Pulmonary artery endothelial cell (primary cell): ENCODE results near the gene ATOSB. TPM values are rescaled to one million over a fixed set of nuclear protein-coding genes. Genes with fewer than 3 reads are reported as not detected.

Experiments used
- DNase-seq: peaks from one replicate; pipeline ENCODE4 v3.0.0-alpha.2; 2011; ENCODE audit warnings: low read depth, low spot score
- total RNA-seq: library from RNA; depleted of rRNA; stranded (reverse); fragments of >200 nt; gene quantifications from 2 replicates; pipeline ENCODE4 v1.2.3, GENCODE V29; 2014

The ATOSB gene
- total RNA-seq, 1 donor from 2014 or later: 19.7 TPM

GRCh38 chr9:35114113-35114839 lies 1.4 kb downstream of the ATOSB start:
- DNase-seq: peak; percentile 87

DNA sequence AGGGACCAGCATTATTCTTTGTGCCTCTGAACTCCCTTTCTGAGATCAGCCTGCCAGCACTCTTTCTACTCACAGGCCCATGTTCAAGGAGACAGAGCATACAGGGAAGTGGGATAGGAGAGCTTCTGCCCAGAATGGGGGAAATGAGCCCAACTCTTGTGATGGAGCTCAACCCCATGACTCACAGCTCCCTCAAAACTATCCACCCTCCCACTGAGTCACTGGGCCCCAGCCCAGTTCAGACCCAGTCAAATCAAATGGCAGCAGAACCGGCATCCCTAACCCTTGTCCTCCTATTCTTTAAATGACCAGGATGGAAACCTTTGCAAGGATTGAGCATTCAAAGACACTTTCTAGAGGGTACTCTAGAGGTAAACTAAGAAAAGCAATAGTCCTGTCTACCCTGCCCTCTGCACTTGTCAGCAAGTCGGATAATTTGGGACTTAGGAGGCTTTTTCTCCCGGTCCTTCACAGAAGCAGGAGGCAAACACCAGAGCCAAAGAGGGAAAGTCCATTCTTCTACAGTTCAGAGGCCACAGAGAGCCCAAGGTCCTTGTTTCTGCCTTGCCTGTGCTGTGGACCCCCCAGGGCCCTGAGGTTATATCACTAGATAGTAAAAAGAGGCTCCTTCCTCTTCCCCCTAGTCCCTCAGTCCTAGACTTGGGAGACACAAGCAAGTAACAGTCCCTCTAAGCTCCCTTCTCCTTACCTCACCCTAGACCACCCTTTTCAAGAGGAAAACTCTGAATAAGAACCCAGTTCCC lies 3.2 kb downstream of the ATOSB start:
- no peak for DNase-seq

DNA sequence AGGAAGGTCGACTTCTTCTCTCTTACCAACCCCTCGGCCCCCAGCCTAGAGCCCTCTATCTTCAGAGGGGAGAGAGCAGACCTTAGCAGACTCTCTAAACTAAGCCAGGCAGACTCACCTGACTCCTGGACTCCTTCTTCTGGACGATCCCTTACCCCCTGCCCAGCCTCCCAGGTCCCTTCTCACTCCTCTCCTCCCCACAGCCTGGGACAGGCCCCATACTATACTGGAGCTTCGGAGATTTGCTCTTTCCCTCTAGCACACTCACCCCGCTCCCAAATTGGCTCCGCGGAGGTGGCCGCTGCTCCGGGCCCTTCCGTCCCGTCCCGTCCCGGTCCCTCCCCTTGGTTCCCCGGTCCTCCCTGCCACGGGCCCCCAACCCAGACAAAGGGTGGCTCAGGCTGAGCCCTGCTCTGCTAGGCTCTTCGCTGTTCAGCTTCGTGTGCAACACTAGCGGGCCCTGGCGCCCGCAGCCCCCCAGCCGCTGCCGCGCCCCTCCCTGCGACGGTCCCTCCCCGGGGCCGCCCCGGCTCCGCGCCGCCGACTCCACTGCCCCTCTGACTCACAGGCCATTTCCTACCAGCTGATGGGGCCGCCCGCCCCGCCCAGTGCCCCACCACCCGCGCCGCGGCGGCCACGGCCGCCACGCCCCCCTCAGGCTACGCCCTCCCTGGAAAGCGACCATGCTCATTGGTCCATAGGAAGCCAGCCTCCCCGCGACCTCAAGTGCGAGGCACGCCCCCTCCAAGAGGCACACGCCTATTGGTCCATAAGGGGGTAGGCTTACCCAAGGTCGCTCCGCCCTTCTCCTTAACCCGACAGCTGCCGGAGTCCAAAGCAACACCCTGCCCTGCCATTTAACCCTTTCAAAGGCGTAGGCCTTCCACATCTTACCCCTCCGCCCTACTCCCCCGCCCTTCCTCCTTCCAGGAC lies 4.4 kb downstream of the ATOSB start:
- DNase-seq: peak; percentile 97

DNA sequence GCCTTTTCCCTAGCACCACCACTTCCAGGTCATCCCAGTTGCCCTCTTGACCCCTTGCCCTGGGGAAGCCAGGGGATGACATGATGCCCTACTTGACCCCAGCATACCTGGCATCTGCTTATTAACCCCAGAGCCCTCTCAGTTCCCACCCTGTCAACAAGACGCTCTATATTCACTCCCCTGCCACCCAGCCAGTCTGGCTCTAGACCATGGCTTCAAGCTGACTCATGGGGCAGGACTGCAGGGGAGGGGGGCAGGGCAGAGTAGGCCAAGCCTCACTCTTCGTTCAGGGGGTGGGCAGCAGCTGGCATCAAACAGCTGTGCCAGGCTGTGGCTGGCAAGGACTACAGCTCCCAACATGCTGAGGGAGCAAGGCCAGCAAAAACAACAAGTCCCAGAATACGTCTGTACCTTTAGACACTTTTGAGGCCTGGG lies 5.3 kb downstream of the ATOSB start:
- DNase-seq: no peak

GRCh38 chr9:35108946-35109575 lies 6.6 kb downstream of the ATOSB start:
- DNase-seq: no peak

DNA sequence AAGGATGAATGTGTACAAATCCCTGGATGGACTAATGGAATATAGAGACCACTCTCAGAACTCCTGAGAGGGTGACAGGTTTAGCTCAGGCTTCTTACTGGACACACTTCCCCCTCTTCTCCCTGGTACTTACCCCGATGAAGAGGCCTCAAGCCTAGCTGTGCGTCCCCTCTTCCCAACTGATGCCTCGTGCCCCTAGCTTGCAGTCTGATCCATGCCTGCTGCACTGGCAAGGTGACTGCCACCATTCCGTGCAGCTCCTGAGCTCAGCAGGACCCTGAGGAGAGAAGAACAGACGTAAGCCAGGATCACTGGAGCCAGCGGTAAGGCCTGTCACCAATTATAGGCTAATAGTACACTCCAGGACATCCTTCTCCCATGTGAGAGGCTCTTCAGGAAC lies 7.2 kb downstream of the ATOSB start:
- no peak for DNase-seq

DNA sequence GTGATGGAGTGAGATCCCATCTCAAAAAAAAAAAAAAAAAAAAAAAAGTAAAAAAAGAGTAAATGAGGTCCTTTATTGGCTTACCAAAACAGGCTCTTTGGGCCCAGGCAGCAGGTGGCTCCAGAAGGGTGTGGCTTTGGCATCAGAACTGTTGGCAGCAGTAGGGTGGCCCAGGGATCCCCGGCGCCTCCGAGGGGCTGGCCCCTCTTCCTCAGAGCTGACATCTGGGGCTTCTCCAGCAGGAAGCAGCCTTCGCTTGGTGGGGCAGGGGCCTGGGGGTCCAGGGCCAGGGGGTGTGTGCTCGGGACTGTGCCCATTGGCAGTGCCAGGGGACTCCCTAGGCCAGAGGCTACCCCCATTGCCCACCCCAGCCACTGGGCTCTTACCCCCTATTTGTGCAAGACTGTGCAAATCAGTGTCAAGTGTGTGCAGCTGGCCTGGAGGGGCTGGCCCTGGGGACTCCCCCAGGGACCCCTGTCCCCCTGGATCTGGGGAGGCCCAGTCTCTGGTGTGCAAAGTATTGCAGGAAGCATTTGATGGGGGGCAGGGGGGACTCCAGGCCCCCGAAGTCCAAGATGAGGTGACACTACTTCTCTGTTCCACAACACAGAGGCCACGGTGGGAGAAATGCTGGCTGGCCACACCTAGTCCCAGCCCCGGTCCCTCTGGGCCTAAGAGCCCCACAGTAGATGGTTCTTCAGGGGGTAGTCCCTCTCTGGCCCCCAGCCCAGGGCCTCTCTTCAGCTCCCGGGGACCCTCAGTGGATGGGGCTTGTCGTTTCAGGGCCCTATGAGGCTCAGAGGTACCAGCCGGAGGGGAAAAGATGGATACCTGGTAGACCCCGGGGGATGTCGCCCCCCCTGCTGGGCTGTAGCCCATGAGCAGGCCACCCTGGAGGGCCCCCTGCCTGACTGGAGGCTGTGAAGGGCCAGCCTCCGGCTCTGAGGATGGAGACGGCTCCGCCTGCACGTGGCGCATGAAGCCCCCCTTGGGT lies 8.1 kb downstream of the ATOSB start:
- no peak for DNase-seq

DNA sequence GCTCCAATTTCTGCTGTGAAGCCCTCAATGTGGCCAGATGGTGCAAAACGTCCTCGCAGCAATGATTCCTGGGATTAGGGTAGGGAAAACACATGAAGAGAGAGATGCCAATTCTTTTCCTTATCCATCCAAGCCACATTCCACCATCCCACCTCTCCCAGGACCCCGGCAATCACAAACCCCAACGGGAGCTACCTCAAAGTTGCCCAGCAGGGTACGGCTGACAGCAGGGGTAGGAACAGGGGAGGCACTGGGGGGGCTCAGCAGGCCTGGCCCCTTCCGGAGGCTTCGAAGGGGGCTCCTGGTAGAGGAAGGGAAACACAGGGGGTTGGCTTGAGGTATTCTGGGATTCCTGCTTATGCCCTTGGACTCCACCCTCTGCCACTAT lies 9.3 kb downstream of the ATOSB start:
- no peak for DNase-seq

- DNase-seq: no peak
Measured at GRCh38 chr9:35105571-35106342, 9.9 kb downstream of the ATOSB start.

DNA sequence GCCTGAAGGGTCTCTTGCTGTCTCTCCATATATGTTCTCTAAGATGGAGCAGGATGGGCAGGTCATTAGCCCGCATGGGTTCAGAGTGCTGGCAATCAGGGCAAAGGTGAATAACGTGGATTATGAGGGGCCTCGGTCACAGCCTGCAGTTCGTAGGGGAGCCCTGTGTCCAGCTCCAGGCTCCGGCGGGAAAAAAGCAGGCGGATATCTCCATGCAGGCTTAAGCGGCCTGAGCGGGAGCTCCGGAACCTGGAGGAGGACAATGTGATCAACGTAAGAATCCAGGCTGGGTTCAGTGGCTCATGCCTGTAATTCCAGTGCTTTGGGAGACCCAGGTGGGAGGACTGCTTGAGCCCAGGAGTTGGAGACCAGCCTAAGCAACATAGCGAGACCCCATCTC lies 10.5 kb downstream of the ATOSB start:
- no peak for DNase-seq

DNA sequence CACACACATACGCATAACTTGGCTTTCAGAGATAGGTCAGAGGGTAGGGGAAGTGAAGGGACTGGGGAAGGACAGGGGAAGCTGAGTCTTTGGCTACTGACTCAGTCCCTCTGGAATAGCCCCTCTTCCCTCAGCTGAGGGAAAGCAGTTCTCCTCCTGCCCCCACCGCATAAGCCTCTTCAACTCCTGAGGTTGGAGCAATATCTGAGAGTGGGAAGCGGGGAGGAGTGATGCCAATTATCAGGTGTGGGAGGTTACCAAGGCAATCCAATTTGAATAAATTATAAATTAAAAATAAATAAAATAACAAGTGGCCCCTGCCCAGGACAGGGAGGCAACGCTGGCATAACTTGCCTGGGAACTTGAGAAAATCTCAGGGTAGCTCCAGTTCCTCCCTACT lies 11.1 kb downstream of the ATOSB start:
- no peak for DNase-seq

DNA sequence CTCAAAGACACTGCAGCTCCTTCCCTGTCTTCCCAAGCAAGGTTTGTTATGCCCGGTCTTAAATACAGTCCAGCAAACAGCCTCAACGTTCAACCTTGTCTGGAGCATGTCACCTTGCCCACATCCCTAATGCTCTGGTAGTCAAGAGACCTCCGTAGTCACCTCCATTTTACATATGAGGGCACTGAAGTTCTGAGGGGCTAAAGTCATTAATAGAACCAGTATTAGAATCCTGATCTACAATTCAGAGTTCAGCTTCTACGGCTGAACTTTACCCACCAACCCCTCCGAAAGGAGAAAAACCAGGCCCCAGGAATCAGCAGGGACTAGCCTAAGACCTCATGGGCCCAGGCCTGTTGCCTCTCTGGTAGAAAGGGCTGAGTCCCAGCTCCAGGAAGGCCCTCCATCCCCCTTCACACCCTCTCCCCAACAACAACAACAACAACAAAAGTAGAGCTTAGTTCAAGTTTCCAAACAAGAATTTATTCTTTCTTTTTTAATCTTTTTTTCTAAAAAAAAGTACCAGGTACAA lies 11.9 kb downstream of the ATOSB start:
- DNase-seq: no peak

GRCh38 chr9:35102769-35103659 lies 12.6 kb downstream of the ATOSB start, which contains the start of gene STOML2:
TSS of gene STOML2 (minus strand) at chr9:35103131. CDS start at chr9:35103094, 37 bp downstream.
- peak; percentile 90 for DNase-seq

- DNase-seq: no peak
Measured at GRCh38 chr9:35102465-35102768, 13.2 kb downstream of the ATOSB start.

DNA sequence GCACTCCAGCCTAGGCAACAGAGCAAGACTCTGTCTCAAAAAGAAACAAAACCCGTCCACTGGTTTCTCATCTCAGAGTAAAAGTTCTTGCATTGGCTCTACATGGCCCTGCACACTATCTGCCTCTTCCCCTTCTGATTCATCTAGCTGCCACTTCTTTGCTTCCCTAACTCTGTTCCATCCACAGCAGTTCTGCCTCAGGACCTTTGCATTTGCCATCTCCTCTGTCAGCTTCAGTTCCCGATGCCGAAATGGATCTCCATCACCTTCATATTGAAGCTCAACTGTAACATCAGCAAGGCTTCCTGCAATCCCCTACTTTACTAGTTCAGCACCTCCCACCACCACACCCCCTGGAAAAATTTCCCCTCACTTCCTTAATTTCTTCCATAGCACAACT lies 18.1 kb downstream of the ATOSB start:
- DNase-seq: no peak

DNA sequence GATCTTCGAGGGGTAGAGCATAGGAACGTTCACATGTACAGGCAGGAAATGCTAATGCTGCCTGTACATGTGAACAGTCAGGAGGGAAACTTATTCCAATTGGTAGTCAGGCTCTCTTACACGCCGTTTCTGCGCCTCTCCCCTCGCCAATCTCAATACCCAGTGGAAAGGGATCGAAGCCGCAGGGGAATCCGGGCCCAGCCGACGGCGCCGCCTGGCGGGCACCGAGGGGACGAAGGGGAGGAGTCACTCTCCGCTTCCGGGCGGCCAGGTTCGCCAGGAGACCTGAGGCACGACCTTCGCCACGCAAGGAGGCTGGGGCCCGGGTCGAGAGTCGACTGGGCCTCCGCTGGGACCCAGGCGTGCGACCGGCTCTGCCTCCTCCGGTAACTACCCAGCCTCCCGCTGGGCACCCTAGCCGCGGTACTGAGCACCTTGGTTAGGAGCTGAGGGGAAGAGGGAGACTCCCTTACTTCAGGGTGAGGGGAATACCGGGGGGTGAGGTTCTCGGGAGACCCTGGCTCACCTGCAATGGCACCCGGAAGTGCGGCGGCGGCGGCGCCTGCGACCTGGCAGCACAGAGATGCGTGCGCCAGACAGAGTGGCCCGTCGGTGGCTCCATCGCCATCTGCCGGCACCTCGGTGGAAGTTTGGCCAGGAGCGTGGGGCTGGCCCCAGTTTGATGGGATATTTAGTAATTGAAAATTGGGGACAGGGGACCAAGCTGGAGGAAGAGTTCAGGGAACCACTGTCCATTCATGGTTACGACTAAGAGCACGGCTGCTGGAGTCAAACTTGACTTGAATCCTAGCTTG lies 19.4 kb downstream of the ATOSB start, which contains the start of gene PIGO:
PIGO (minus strand) TSS at position 557 of the 815 bp plus-strand sequence. CDS start 1,026 bp downstream, outside the sequence.
- DNase-seq: no peak

GRCh38 chr9:35091536-35091935 lies 24.1 kb downstream of the ATOSB start:
- DNase-seq: no peak
